Measurements from ENCODE around the gene CTR9.

- no peak for TF ChIP-seq CTCF (IDR thresholded peaks at IDR 0.05)
- no peak for TF ChIP-seq POLR2AphosphoS5 (IDR thresholded peaks at IDR 0.05)
- TF ChIP-seq POLR2A (IDR thresholded peaks at IDR 0.05) = no peak
Observed at GRCh38 chr11:10715571-10715970, 35.5 kb upstream of the CTR9 start.

Measured in suprapubic skin (tissue), 4 donors.